H9 (cell line): Measurements from ENCODE around the gene SIPA1. TPM values are rescaled to one million over a fixed set of nuclear protein-coding genes. Genes with fewer than 3 reads are reported as not detected.

Experiments
- DNase-seq: peaks from one replicate; pipeline ENCODE4 v3.0.0-alpha.2; 2017
- H2AFZ ChIP-seq: one replicate; pipeline ENCODE4 v1.6.1; 2013; ENCODE audit warnings: mild to moderate bottlenecking, low read length, control low read depth, moderate library complexity
- H2AK5ac ChIP-seq: 2 replicates; pipeline ENCODE4 v1.6.1; 2013; ENCODE audit warnings: low read length, control low read depth, mixed read lengths; ENCODE audit not compliant: insufficient read length
- H2BK120ac ChIP-seq: one replicate; pipeline ENCODE4 v1.6.1; 2013; ENCODE audit warnings: low read depth, mild to moderate bottlenecking, low read length, control low read depth, inconsistent platforms; ENCODE audit not compliant: poor library complexity, severe bottlenecking
- H2BK12ac ChIP-seq: 2 replicates; pipeline ENCODE4 v1.6.1; 2013; ENCODE audit warnings: low read length, control low read depth, mixed read lengths, low read depth; ENCODE audit not compliant: insufficient read length
- H2BK15ac ChIP-seq: 2 replicates; pipeline ENCODE4 v1.6.1; 2013; ENCODE audit warnings: low read depth, low read length, control low read depth
- H2BK20ac ChIP-seq: one replicate; pipeline ENCODE4 v1.6.1; 2013; ENCODE audit warnings: low read depth, mild to moderate bottlenecking, low read length, control low read depth, inconsistent platforms; ENCODE audit not compliant: poor library complexity, severe bottlenecking
- H2BK5ac ChIP-seq: 2 replicates; pipeline ENCODE4 v1.6.1; 2013; ENCODE audit warnings: low read length, control low read depth, mixed read lengths; ENCODE audit not compliant: insufficient read length
- H3K14ac ChIP-seq: 2 replicates; pipeline ENCODE4 v1.6.1; 2013; ENCODE audit warnings: low read length, control low read depth; ENCODE audit not compliant: insufficient read depth
- H3K18ac ChIP-seq: 2 replicates; pipeline ENCODE4 v1.6.1; 2013; ENCODE audit warnings: low read depth, mild to moderate bottlenecking, mixed read lengths, low read length, control low read depth; ENCODE audit not compliant: insufficient read length
- H3K23ac ChIP-seq: 2 replicates; pipeline ENCODE4 v1.6.1; 2013; ENCODE audit warnings: low read length, control low read depth, mixed read lengths, low read depth; ENCODE audit not compliant: insufficient read length
- H3K23me2 ChIP-seq: 2 replicates; pipeline ENCODE4 v1.6.1; 2013; ENCODE audit warnings: low read depth, mild to moderate bottlenecking, mixed read lengths, low read length, control low read depth; ENCODE audit not compliant: insufficient read length, poor library complexity, severe bottlenecking
- H3K27ac ChIP-seq: 2 replicates; pipeline ENCODE4 v1.5.1; 2013; ENCODE audit warnings: low read length, control low read depth, mixed read lengths, low read depth; ENCODE audit not compliant: insufficient read length
- H3K27me3 ChIP-seq: 2 replicates; pipeline ENCODE4 v1.6.1; 2013; ENCODE audit warnings: low read length, control low read depth, inconsistent platforms; ENCODE audit not compliant: insufficient read depth
- H3K4ac ChIP-seq: 2 replicates; pipeline ENCODE4 v1.6.1; 2013; ENCODE audit warnings: low read depth, mild to moderate bottlenecking, control low read depth, inconsistent platforms, low read length, moderate library complexity
- H3K4me1 ChIP-seq: 2 replicates; pipeline ENCODE4 v1.6.1; 2013; ENCODE audit warnings: low read length, control low read depth, inconsistent platforms; ENCODE audit not compliant: insufficient read depth
- H3K4me2 ChIP-seq: 2 replicates; pipeline ENCODE4 v1.6.1; 2013; ENCODE audit warnings: low read length, control low read depth, mixed read lengths; ENCODE audit not compliant: insufficient read length, insufficient read depth
- H3K56ac ChIP-seq: 2 replicates; pipeline ENCODE4 v1.6.1; 2013; ENCODE audit warnings: low read depth, mild to moderate bottlenecking, mixed read lengths, low read length, control low read depth; ENCODE audit not compliant: insufficient read length
- H3K79me1 ChIP-seq: 2 replicates; pipeline ENCODE4 v1.6.1; 2013; ENCODE audit warnings: low read depth, mild to moderate bottlenecking, moderate library complexity, low read length, control low read depth, inconsistent platforms; ENCODE audit not compliant: insufficient read depth, poor library complexity, severe bottlenecking
- H3K79me2 ChIP-seq: 2 replicates; pipeline ENCODE4 v1.6.1; 2013; ENCODE audit warnings: low read length, control low read depth, inconsistent platforms; ENCODE audit not compliant: insufficient read depth
- H3K9ac ChIP-seq: 2 replicates; pipeline ENCODE4 v1.6.1; 2013; ENCODE audit warnings: low read length, control low read depth, mixed read lengths; ENCODE audit not compliant: insufficient read length; ENCODE audit errors: extremely low read depth
- H3K9me3 ChIP-seq: one replicate; pipeline ENCODE4 v1.6.1; 2013; ENCODE audit warnings: low read depth, low read length, inconsistent platforms; ENCODE audit not compliant: control insufficient read depth
- H3T11ph ChIP-seq: one replicate; pipeline ENCODE4 v1.6.1; 2013; ENCODE audit warnings: mild to moderate bottlenecking, low read length, control low read depth, inconsistent platforms
- H4K20me1 ChIP-seq: one replicate; pipeline ENCODE4 v1.6.1; 2013; ENCODE audit not compliant: control insufficient read depth, insufficient read length, insufficient read depth
- H4K5ac ChIP-seq: 2 replicates; pipeline ENCODE4 v1.6.1; 2013; ENCODE audit warnings: low read depth, mild to moderate bottlenecking, mixed read lengths, low read length, control low read depth; ENCODE audit not compliant: insufficient read length
- H4K8ac ChIP-seq: replicated peaks from 2 replicates; pipeline ENCODE4 v1.6.1; 2013; ENCODE audit warnings: low read length, control low read depth, mixed read lengths, low read depth; ENCODE audit not compliant: insufficient read length
- H4K91ac ChIP-seq: 2 replicates; pipeline ENCODE4 v1.6.1; 2013; ENCODE audit warnings: low read depth, mild to moderate bottlenecking, moderate library complexity, mixed read lengths, low read length, control low read depth; ENCODE audit not compliant: insufficient read length
- H3K27ac Mint-ChIP-seq, 3 experiments: 2 replicates in 2 of 3; 3 replicates in 1 of 3; pipeline ENCODE4 v1.8.0; 2020 to 2021; ENCODE audit warnings: mixed read lengths in 3 of 3, mild to moderate bottlenecking in 1 of 3, moderate library complexity in 1 of 3
- H3K27me3 Mint-ChIP-seq: 2 replicates; pipeline ENCODE4 v1.8.0; 2021; ENCODE audit warnings: low read depth, mild to moderate bottlenecking, moderate library complexity, mixed read lengths
- H3K36me3 Mint-ChIP-seq, 3 experiments: 2 replicates in 2 of 3; 3 replicates in 1 of 3; pipeline ENCODE4 v1.8.0; 2020 to 2021; ENCODE audit warnings: low read depth in 3 of 3, mixed read lengths in 3 of 3; ENCODE audit not compliant: insufficient read depth in 1 of 3
- H3K4me1 Mint-ChIP-seq, 2 experiments: 2 replicates each; pipeline ENCODE4 v1.8.0; 2020; ENCODE audit warnings: mixed read lengths in 2 of 2
- H3K4me3 Mint-ChIP-seq, 2 experiments: 2 replicates in 1 of 2; 3 replicates in 1 of 2; pipeline ENCODE4 v1.8.0; 2020 to 2021; ENCODE audit warnings: mild to moderate bottlenecking in 2 of 2, mixed read lengths in 2 of 2, moderate library complexity in 1 of 2
- H3K9me3 Mint-ChIP-seq, 2 experiments: 2 replicates in 1 of 2; 3 replicates in 1 of 2; pipeline ENCODE4 v1.8.0; 2020; ENCODE audit warnings: mild to moderate bottlenecking in 2 of 2, mixed read lengths in 2 of 2, moderate library complexity in 1 of 2
- CTCF ChIP-seq: fragments of 200-600 bp; sonication (generic); conservative IDR thresholded peaks from 3 replicates; pipeline ENCODE4 v1.8.0; 2021; ENCODE audit warnings: antibody characterized with exemption, mild to moderate bottlenecking
- WGBS: extraction: QIAGEN DNeasy Blood & Tissue Kit; methylation state at CpG from one replicate; pipeline ENCODE4 v1.1.7; 2013; ENCODE audit warnings: missing lambda C conversion rate, low lambda C conversion rate, mixed read lengths; ENCODE audit not compliant: insufficient read length; ENCODE audit errors: extremely low coverage; 5-methylcytosine and 5-hydroxymethylcytosine counted together
- total RNA-seq: library from RNA; stranded (reverse); gene quantifications from 2 replicates; pipeline ENCODE4 v1.2.1, GENCODE V29; 2021

SIPA1 gene
- total RNA-seq, 1 experiment from 2014 or later: 32.0 TPM

- H3K56ac ChIP-seq: no peak within 1 kb of the TSS
- no peak within 1 kb of the TSS for H4K5ac ChIP-seq
- peak within 1 kb of the TSS; percentile 95 to 97 (median 96) for H3K27ac Mint-ChIP-seq
- no peak within 1 kb of the TSS for H2BK20ac ChIP-seq
- peak within 1 kb of the TSS; percentile 51 for H3K18ac ChIP-seq
- H4K20me1 ChIP-seq: no peaks in the 10 kb centered on the region
- H2BK12ac ChIP-seq: no peak within 1 kb of the TSS
- peak within 1 kb of the TSS; percentile 41 for H3K27ac ChIP-seq
- H2AFZ ChIP-seq: no peak within 1 kb of the TSS
- TF ChIP-seq CTCF: no peak
- H3K79me1 ChIP-seq: peaks cover 3% of the 10 kb centered on the region
- peak within 1 kb of the TSS; percentile 67 for H3K9ac ChIP-seq
- WGBS: no CpG with 5 or more reads among the region's 55 CpGs
- no peaks in the 10 kb centered on the region for H3K9me3 ChIP-seq
- H2BK5ac ChIP-seq: no peak within 1 kb of the TSS
- no peak within 1 kb of the TSS for H2AK5ac ChIP-seq
- H2BK120ac ChIP-seq: no peak within 1 kb of the TSS
- no peaks in the 10 kb centered on the region for H3K27me3 ChIP-seq
- peak; percentile 100 for DNase-seq
- H3K23me2 ChIP-seq: peaks cover 18% of the 10 kb centered on the region
- H3K4me3 Mint-ChIP-seq: peak within 1 kb of the TSS; percentile 94 to 97
- no peaks in the 10 kb centered on the region; the same call in none of the 2 replicates for H3K4me1 ChIP-seq
- H3K14ac ChIP-seq: peak within 1 kb of the TSS; percentile 44
- H3K27me3 Mint-ChIP-seq: peaks cover 3% of the 10 kb centered on the region
- no peak within 1 kb of the TSS for H3T11ph ChIP-seq
- no peaks in the 10 kb centered on the region for H3K9me3 Mint-ChIP-seq
- peaks cover 7% of the 10 kb centered on the region; the same call in 1 of the 2 replicates for H3K79me2 ChIP-seq
- peak within 1 kb of the TSS; percentile 82 for H3K4me2 ChIP-seq
- H3K23ac ChIP-seq: no peak within 1 kb of the TSS
- peaks cover 16 to 46% (median 39%) of the 10 kb centered on the region in 3 experiments; a peak in 6 of 7 replicates for H3K36me3 Mint-ChIP-seq
- no peak within 1 kb of the TSS for H2BK15ac ChIP-seq
- no peak within 1 kb of the TSS for H4K8ac ChIP-seq
- peaks cover 17 to 24% of the 10 kb centered on the region in 2 experiments for H3K4me1 Mint-ChIP-seq
- H3K4ac ChIP-seq: no peak within 1 kb of the TSS
- H4K91ac ChIP-seq: no peak within 1 kb of the TSS
These were observed 22.5 kb upstream of the SIPA1 start, which contains the start of gene PCNX3 for GRCh38 chr11:65615229-65615949. TSS of gene PCNX3 (plus strand) at chr11:65615776. CDS start at chr11:65616312, 536 bp downstream.
